Head of caudate nucleus (tissue), 42 donors: ENCODE data around the gene HTR1E.
A peak's percentile ranks its signal among the peaks of the same experiment; 100 is the strongest.
"Not testable (repeated sequence)": the region's sequence is repeated elsewhere in the genome, so short reads cannot be mapped to it uniquely, and the experiment has no call there.

ENCODE experiments used
- DNase-seq, 42 donors: peaks; one replicate each; pipeline versions ENCODE4 v3.0.0 to v3.0.0-alpha.2; 2020 to 2021; ENCODE audit warnings: mixed read lengths in 7 of 42
- intact Hi-C: fragments of 100-400 bp; cut with DNase I; formaldehyde crosslinking; loops from one replicate; pipeline ENCODE4 v1.15.0; 2022

Gene HTR1E

GRCh38 chr6:86937219-86938079 lies at the start of gene HTR1E:
Gene HTR1E, plus strand, starts transcription at chr6:86937528. Its CDS starts 77,807 bp downstream, at chr6:87015335.
- peak; percentile 41 to 89 (median 71) for DNase-seq
- intact Hi-C loops: loop anchor here (5.0 kb wide), 1 partner anchor 1015 kb away; no protein-coding TSS in a partner anchor

- intact Hi-C loops: no loop called here
- no peak for DNase-seq
These were observed 49.0 kb upstream of the HTR1E start for GRCh38 chr6:86888301-86888700.

- intact Hi-C loops, DNase-seq: not testable (repeated sequence)
These were observed 40.1 kb upstream of the HTR1E start for GRCh38 chr6:86897265-86897664.

- no peak for DNase-seq
- intact Hi-C loops: no loop called here
These were observed 23.5 kb upstream of the HTR1E start for GRCh38 chr6:86913795-86914194.

- DNase-seq: no peak
- intact Hi-C loops: no loop called here
These were observed 20.9 kb upstream of the HTR1E start for GRCh38 chr6:86916393-86916792.

DNA sequence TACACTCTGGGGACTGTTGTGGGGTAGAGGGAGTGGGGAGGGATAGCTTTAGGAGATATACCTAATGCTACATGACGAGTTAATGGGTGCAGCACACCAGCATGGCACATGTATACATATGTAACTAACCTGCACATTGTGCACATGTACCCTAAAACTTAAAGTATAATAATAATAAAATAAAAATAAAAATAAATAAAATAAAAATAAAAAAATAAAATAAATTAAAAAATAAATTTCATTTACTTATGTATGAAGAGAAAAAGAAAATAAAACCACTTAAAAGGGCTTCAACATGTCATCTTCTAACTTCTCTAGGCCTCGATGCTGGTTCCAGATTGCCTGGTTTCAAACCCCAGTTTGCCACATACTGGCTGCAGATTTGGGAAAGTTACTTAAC lies 10.2 kb upstream of the HTR1E start:
- intact Hi-C loops, DNase-seq: not testable (repeated sequence)

- intact Hi-C loops, DNase-seq: not testable (repeated sequence)
These were observed 9.5 kb upstream of the HTR1E start for GRCh38 chr6:86927859-86928258.

- no peak for DNase-seq
- intact Hi-C loops: no loop called here
These were observed 3.0 kb upstream of the HTR1E start for GRCh38 chr6:86934365-86934764.

- DNase-seq: no peak
- intact Hi-C loops: loop anchor here (5.0 kb wide), 1 partner anchor 1015 kb away; no protein-coding TSS in a partner anchor
These were observed 502 bp upstream of the HTR1E start for GRCh38 chr6:86936834-86937218.

DNA sequence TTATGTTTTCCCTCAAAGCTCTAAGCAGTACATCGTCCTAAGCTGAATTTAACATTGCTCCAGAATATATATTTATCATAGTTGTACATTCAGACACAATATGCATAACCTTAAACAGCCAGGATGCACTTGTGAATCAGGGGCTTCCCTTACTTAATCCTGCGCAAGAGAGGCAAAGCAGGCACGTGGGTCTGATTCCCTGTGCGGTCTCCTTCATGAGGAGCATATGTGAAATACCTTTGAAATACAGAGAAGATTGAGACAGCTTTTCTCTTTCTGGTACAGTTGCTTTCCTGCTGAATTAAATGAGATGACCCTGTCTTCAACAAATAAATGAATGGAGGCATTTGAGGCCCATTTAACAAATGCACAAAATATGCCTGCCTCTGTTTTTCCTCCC lies 1.5 kb downstream of the HTR1E start:
- intact Hi-C loops: loop anchor here (5.0 kb wide), 1 partner anchor 1017 kb away; no protein-coding TSS in a partner anchor
- DNase-seq: peak in 17 of 42 donors; percentile 8 to 53 (median 28)

GRCh38 chr6:86941461-86941860 lies 4.1 kb downstream of the HTR1E start:
- intact Hi-C loops: no loop called here
- no peak for DNase-seq

DNA sequence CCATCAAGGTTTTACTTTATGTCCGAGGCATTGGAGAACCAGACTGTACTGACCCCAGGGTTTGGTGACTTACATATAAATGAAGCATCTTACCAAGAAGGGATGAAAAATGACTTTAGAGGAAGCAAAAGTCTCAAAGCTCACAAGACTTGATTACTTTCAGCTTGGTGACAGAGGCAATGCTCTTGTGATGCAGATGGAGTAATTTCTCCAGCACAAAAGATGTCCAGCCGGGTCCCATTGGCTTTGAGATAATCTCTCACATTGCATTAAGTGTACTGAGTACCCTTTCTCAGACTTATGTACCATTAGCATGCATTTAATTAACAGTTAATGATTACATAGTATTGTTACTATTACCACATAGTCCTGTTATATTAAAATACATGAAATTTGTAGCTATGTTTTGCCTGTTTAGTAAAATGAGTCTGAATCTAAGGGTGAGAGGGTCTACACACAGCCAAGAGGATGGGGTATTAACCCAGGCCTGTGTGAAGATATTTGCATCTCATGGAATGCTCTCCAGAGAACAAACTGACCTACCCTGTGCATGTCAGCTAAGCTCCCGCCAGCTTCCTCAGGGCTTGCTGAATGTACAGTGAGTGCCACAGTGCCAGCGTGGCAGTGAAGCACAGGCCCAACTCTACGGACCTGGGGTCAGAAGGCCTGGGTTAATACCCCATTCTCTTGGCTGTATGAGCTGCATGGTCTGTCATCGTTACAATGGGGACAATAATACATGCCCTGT lies 5.6 kb downstream of the HTR1E start:
- DNase-seq: no peak
- intact Hi-C loops: no loop called here

DNA sequence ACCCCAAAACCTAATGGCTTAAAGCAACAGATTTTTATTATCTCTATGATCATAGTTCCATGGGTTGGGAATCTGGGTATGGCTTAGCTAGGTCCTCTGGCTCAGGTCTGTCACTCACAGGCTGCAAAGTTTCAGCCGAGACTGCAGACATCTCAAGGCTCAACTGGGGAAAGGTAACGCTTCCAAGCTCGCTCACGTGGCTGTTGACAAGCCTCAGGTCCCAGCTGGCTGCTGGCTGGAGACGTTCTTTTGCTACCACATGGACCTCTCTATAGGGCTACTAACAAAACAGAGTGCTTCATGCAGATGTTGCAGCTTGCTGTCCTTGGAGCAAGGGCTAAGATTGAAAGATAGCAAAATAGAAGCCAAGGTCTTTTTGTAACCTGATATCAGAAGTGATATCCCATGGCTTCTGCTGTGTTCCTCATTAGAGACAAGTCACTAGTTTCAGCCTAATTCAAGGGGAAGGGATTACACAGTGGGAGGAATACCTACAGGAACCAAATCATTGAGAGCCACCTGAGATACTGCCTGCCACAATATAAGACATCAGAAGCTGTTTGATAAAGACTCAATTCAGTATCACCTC lies 6.6 kb downstream of the HTR1E start:
- intact Hi-C loops: no loop called here
- DNase-seq: no peak

- intact Hi-C loops: no loop called here
- DNase-seq: no peak
These were observed 12.4 kb downstream of the HTR1E start for GRCh38 chr6:86949771-86950170.

- intact Hi-C loops: no loop called here
- no peak for DNase-seq
These were observed 15.7 kb downstream of the HTR1E start for GRCh38 chr6:86952991-86953390.

DNA sequence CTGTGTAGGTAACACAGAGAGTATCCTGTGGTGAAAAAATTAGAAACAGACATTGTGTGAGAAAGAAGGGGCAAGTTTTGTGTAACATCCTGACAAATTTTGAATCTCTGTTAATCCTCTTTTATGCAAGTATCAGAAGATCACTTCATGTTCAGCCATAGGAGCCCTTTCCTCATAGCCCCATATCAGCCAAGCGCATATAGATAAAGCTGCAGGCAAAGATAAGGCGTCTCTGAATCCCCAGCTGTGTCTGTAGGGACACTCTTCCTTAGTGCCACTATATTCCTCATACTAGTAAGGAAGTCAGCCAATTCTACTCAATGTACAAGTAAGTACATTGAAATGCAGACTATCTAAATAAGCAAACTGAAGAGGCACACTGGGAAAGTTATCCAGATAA lies 22.3 kb downstream of the HTR1E start:
- no peak for DNase-seq
- intact Hi-C loops: no loop called here

- DNase-seq: peak in 20 of 42 donors; percentile 7 to 79 (median 38)
- intact Hi-C loops: no loop called here
These were observed 24.3 kb downstream of the HTR1E start for GRCh38 chr6:86961455-86962200.

DNA sequence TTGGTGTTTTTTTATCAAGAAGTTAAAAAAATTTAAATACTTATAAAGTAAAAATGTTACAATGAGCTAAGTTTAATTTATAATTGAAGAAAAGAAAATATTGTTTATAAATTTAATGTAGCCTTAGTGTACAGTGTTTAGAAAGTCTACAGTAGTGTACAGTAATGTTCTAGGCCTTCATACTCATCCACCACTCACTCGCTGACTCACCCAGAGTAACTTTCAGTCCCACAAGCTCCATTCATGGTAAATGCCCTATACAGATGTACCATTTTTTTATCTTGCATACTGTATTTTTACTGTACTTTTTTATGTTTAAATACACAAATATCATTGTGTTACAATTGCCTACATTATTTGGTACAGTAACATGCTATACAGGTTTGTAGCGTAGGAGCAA lies 26.0 kb downstream of the HTR1E start:
- DNase-seq: no peak
- intact Hi-C loops: no loop called here

DNA sequence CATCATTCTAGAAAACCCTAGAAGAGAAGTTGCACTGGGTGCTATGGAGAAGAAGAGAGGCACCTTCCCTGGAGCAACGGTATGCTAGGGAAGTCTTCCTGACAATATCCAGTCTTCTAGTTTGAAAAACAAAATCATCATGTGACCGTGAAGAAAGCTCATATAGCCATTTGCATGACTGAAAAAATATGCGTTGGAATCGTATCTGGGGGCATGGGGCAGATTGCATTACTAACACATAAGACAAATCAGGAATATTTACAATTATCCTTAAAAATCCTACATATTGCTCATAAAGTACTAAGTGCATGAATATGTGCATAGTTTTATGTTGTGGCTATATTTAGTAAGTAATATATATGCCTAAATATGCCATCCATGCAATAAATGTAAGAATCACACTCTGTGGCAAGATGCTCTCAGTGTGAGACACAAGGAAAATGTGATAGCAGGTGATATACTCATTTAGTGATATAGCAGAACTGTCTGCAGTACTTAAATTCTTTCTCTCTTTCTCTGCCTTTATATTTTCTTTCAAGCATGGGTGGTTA lies 26.8 kb downstream of the HTR1E start:
- intact Hi-C loops: no loop called here

More for the DNA sequence above, 26.8 kb downstream of the HTR1E start:
- no peak for DNase-seq
